WTC11 (cell line): ENCODE results near the gene P2RY12.

Experiments used
- CTCF ChIP-seq: fragments of 200-600 bp; IDR thresholded peaks from 2 replicates; pipeline ENCODE4 v1.8.0; 2022; ENCODE audit warnings: antibody characterized with exemption
- FOXP1 ChIP-seq: sonication (generic); formaldehyde crosslinking; IDR thresholded peaks from 2 replicates; pipeline ENCODE4 v1.8.0; 2022; ENCODE audit warnings: missing genetic modification reagents, mild to moderate bottlenecking, moderate library complexity, borderline replicate concordance
- KAT7 ChIP-seq: sonication (generic); formaldehyde crosslinking; IDR thresholded peaks from 2 replicates; pipeline ENCODE4 v1.8.1; 2023; ENCODE audit warnings: missing genetic modification reagents, mild to moderate bottlenecking, borderline replicate concordance
- MYBL2 ChIP-seq: sonication (generic); formaldehyde crosslinking; IDR thresholded peaks from 2 replicates; pipeline ENCODE4 v1.8.1; 2023; ENCODE audit warnings: mild to moderate bottlenecking, moderate library complexity, missing genetic modification reagents
- ZBTB43 ChIP-seq: sonication (generic); formaldehyde crosslinking; IDR thresholded peaks from 2 replicates; pipeline ENCODE4 v1.8.1; 2023; ENCODE audit warnings: mild to moderate bottlenecking, missing genetic modification reagents

GRCh38 chr3:151314593-151314992 is 70.0 kb downstream of the P2RY12 start:
- TF ChIP-seq FOXP1 (CRISPR knock-in tag), result no peak
- TF ChIP-seq CTCF, result no peak
- TF ChIP-seq KAT7 (CRISPR knock-in tag), result no peak
- TF ChIP-seq ZBTB43 (CRISPR knock-in tag), result no peak
- no peak for TF ChIP-seq MYBL2 (CRISPR knock-in tag)
